ENCODE data around the gene GRIK4. TPM values are rescaled to one million over a fixed set of nuclear protein-coding genes. Genes with fewer than 3 reads are reported as not detected.

The GRIK4 gene
- total RNA-seq, 1 donor from 2014 or later, result 4.3 TPM

DNA sequence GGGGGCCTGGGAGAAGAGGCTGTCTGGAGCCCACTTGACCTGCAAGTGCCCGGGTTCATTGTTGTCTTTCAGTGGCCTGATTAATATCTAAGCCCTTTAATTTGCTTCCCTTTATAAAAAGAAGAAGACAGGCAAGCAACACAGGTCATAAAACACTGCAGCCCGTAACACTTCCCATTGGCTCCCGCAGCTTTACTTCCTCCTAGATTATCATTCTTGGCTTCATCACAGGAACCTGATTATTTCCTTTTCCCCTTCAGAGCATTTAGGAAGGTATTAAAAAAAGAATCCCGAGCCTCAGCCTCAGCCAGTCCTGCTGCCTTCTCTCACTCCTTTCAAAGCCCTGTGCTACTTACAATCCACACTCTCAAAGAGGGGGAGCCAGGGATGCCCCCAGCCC is 183.2 kb downstream of the GRIK4 start:
- Histone ChIP-seq H3K4me3 (no peak overlapping the region), H3K9me3 (no peaks in the 10 kb centered on the region), H3K36me3 (no peaks in the 10 kb centered on the region), H3K4me1 (no peaks in the 10 kb centered on the region), H3K27me3 (peaks cover 11% of the 10 kb centered on the region), H3K27ac (no peak overlapping the region)
- intact Hi-C loops (cut with DNase I), result no loop called here
- no peak for DNase-seq
- TF ChIP-seq, protein P1, sequence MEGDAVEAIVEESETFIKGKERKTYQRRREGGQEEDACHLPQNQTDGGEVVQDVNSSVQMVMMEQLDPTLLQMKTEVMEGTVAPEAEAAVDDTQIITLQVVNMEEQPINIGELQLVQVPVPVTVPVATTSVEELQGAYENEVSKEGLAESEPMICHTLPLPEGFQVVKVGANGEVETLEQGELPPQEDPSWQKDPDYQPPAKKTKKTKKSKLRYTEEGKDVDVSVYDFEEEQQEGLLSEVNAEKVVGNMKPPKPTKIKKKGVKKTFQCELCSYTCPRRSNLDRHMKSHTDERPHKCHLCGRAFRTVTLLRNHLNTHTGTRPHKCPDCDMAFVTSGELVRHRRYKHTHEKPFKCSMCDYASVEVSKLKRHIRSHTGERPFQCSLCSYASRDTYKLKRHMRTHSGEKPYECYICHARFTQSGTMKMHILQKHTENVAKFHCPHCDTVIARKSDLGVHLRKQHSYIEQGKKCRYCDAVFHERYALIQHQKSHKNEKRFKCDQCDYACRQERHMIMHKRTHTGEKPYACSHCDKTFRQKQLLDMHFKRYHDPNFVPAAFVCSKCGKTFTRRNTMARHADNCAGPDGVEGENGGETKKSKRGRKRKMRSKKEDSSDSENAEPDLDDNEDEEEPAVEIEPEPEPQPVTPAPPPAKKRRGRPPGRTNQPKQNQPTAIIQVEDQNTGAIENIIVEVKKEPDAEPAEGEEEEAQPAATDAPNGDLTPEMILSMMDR (IDR thresholded peaks at IDR 0.05), result no peak
- no peak for ATAC-seq

DNA sequence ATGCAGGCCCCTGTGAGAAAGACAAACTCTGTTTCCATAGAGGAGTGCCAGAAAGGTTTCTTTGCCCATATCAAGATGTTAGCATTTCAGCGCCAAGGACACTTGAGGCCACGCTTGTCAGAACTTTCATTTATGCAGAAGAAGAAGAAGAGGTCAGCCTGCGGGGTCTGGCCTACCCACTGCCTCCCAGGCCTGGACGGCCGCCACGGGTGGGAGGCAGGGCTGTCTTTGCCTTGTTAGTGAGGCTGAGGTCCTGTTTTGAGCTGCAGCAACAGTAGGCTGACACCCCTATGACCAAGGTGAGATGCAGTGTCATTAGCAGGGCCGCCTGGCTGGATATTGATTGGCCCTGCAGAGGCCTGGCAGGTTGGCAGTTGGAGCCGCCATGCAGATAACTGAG is 183.9 kb downstream of the GRIK4 start:
- intact Hi-C loops (cut with DNase I), result no loop called here
- Histone ChIP-seq H3K36me3 (no peaks in the 10 kb centered on the region), H3K4me3 (no peak overlapping the region), H3K9me3 (no peaks in the 10 kb centered on the region), H3K27ac (no peak overlapping the region), H3K4me1 (no peaks in the 10 kb centered on the region), H3K27me3 (peaks cover 7% of the 10 kb centered on the region)
- no peak for DNase-seq
- TF ChIP-seq, protein P1 (IDR thresholded peaks at IDR 0.05), result no peak
- ATAC-seq, result no peak

DNA sequence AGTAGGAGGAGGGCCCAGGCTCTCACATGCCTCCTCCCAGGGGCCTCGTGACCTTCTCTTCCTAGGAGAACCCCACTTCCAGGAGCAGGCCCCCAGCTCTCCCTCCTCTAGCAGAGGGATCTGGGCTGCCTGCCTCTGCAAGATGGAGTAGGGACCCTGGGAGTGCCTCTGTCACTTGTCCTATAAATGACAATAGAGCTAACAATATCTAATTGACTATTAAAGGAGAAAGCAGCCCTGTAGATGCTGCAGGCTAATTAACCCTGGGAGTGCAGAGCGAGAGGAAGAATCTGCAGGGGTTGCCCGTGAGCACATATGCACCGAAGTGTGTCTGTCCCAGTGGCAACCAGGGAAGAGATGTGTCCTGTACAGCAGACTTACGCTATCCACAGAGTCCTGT is 184.4 kb downstream of the GRIK4 start:
- H3K4me3 ChIP-seq, result no peak overlapping the region
- ATAC-seq, result no peak
- TF ChIP-seq, protein P1 (IDR thresholded peaks at IDR 0.05), result no peak
- H3K36me3 ChIP-seq, result no peaks in the 10 kb centered on the region
- intact Hi-C loops (cut with DNase I), result no loop called here
- no peak for DNase-seq
- H3K9me3 ChIP-seq, result no peaks in the 10 kb centered on the region
- H3K4me1 ChIP-seq, result no peaks in the 10 kb centered on the region
- H3K27me3 ChIP-seq, result peaks cover 2% of the 10 kb centered on the region
- H3K27ac ChIP-seq, result no peak overlapping the region

DNA sequence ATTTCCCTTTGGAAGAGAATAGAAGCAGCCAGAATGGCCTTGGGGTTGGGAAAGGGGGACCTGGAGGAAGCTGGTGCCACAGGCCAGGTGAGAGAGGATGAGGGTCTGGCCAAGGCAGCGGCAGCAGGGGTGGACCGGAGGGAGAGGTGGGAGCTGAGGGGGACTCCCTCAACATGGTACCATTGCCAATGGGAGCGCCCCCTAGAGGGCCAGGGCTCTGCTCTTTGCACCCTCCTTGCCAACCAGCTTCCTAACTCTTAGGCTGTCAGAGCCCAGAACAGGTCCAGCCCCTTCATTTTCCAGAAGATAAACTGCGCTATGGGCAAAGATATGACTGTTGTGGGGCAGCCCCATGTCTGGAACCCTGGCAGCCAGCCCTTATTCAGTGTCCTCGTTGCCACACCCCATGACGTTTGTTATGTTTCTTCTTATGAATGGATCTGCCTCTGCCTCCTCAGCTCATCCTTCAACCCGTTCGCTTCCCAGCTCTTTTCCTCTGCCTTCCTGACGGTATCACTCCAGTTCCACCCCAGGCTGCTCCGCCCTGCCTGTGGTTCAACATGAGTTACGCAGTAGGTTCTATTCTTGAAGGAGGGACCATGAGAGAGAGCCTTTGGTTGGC is 185.2 kb downstream of the GRIK4 start:
- H3K36me3 ChIP-seq, result no peaks in the 10 kb centered on the region
- intact Hi-C loops (cut with DNase I), result no loop called here
- no peak overlapping the region for H3K27ac ChIP-seq
- H3K9me3 ChIP-seq, result no peaks in the 10 kb centered on the region
- H3K27me3 ChIP-seq, result no peaks in the 10 kb centered on the region
- ATAC-seq (no peak), DNase-seq (no peak)
- H3K4me1 ChIP-seq, result no peaks in the 10 kb centered on the region
- TF ChIP-seq, protein P1 (IDR thresholded peaks at IDR 0.05), result no peak
- H3K4me3 ChIP-seq, result no peak overlapping the region

DNA sequence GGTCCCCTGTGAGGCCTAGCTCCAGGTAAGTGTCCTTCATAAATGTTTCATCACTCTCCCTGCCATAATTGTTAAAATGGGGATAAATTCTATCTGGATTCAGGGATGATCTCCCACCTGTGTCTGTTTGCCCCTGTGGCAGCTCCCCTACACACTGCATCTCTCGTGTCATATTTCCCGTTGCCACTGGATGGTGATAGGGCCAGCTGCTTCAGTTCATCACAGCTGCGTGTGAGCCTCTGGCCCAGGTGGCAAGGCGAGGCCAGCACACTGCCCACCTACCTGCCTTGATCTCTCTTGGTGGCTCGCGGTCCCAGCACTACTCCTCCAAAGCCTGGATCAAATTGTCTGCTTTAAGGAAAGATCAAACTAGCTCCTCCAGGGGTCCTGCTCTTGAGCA is 187.4 kb downstream of the GRIK4 start:
- H3K36me3 ChIP-seq, result no peaks in the 10 kb centered on the region
- H3K4me3 ChIP-seq, result no peak overlapping the region
- H3K4me1 ChIP-seq, result no peaks in the 10 kb centered on the region
- H3K27ac ChIP-seq, result no peak overlapping the region
- intact Hi-C loops (cut with DNase I), result no loop called here
- no peaks in the 10 kb centered on the region for H3K9me3 ChIP-seq
- TF ChIP-seq, protein P1 (IDR thresholded peaks at IDR 0.05), result no peak
- ATAC-seq (no peak), DNase-seq (no peak)
- H3K27me3 ChIP-seq, result no peaks in the 10 kb centered on the region

DNA sequence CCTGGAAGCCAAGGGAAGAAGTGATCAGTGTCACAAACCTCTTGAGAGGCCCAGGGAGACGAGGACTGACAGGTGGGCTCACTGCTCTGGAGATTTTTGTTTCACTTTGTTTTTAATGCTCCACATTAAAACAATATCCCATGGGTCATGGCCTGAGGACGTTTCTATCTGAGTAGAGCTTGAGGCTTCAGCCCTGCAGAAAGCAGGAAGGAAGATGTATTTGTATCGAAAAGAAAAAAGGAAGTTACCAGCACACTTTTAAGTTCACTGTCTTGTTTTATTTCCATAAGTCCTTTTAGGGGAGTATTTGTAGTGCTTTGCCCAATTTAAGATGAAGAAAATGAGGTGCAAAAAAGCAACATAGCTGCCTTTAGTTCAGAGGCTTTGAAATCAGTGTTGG is 191.1 kb downstream of the GRIK4 start:
- H3K36me3 ChIP-seq, result no peaks in the 10 kb centered on the region
- no peaks in the 10 kb centered on the region for H3K4me1 ChIP-seq
- DNase-seq, result no peak
- TF ChIP-seq, protein P1 (IDR thresholded peaks at IDR 0.05), result no peak
- H3K27ac ChIP-seq, result no peak overlapping the region
- H3K9me3 ChIP-seq, result no peaks in the 10 kb centered on the region
- H3K4me3 ChIP-seq, result no peak overlapping the region
- ATAC-seq, result no peak
- intact Hi-C loops (cut with DNase I), result no loop called here
- no peaks in the 10 kb centered on the region for H3K27me3 ChIP-seq

Data from upper lobe of right lung (tissue), 1 donor.